Breast epithelium (tissue), 3 donors: ENCODE measurements around the gene ZFX.

Experiments used
- POLR2AphosphoS5 ChIP-seq, 3 donors: sonication (generic); formaldehyde crosslinking; IDR thresholded peaks; one replicate each; pipeline ENCODE4 v1.6.1; 2017; ENCODE audit warnings: antibody characterized with exemption in 3 of 3
- TF ChIP-seq, protein P1 (sequence below), 3 donors: fragments of 450-650 bp; IDR thresholded peaks; one replicate each; pipeline ENCODE4 v1.5.1; 2016 to 2017; ENCODE audit warnings: antibody characterized with exemption in 3 of 3, mild to moderate bottlenecking in 3 of 3, moderate library complexity in 3 of 3

DNA sequence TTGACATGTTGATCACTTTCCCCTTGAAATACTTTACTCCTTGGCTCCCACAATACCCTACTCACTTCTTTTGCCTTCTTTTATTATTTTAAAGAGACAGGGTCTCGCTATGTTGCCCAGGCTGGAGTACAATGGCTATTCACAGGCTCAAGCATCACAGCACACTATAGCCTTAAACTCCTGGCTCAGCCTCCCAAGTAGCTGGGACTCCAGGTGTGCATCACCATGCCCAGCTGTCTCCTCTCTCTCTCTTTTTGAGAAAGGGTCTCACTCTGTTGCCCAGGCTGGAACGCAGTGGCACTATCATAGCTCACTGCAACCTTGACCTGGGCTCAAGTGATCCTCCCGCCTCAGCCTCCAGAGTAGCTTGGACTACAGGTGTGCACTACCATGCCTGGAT is 112.8 kb downstream of the ZFX start:
- TF ChIP-seq, protein P1, sequence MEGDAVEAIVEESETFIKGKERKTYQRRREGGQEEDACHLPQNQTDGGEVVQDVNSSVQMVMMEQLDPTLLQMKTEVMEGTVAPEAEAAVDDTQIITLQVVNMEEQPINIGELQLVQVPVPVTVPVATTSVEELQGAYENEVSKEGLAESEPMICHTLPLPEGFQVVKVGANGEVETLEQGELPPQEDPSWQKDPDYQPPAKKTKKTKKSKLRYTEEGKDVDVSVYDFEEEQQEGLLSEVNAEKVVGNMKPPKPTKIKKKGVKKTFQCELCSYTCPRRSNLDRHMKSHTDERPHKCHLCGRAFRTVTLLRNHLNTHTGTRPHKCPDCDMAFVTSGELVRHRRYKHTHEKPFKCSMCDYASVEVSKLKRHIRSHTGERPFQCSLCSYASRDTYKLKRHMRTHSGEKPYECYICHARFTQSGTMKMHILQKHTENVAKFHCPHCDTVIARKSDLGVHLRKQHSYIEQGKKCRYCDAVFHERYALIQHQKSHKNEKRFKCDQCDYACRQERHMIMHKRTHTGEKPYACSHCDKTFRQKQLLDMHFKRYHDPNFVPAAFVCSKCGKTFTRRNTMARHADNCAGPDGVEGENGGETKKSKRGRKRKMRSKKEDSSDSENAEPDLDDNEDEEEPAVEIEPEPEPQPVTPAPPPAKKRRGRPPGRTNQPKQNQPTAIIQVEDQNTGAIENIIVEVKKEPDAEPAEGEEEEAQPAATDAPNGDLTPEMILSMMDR (IDR thresholded peaks at IDR 0.05): no peak
- no peak for TF ChIP-seq POLR2AphosphoS5 (IDR thresholded peaks at IDR 0.05)
